Right hindlimb (tissue), 1 donor: Measurements from ENCODE around the gene AJUBA.
A peak's percentile ranks its signal among the peaks of the same experiment; 100 is the strongest.

ENCODE experiments used
- DNase-seq: peaks from one replicate; pipeline ENCODE4 v3.0.0-alpha.2; 2018

Gene AJUBA

DNA sequence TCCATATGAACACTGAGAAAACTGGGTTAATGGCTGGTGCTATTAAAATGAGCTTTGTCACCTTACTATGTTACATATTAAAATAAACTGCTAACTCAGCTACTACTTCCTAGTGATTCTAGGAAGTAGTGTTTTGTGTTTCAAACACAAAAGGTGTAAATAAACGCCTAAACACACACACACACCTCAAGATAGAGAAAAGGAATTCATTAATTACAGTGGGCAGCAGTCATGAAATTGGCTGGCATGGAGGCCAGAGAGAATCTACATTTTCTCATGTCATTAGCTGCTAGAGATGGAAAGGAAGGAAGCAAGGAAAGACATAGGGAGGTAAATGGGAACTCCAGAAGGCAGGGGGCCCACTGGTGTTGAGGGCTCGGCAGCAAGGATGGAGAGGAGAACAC is 52.4 kb downstream of the AJUBA start:
- no peak for DNase-seq

DNA sequence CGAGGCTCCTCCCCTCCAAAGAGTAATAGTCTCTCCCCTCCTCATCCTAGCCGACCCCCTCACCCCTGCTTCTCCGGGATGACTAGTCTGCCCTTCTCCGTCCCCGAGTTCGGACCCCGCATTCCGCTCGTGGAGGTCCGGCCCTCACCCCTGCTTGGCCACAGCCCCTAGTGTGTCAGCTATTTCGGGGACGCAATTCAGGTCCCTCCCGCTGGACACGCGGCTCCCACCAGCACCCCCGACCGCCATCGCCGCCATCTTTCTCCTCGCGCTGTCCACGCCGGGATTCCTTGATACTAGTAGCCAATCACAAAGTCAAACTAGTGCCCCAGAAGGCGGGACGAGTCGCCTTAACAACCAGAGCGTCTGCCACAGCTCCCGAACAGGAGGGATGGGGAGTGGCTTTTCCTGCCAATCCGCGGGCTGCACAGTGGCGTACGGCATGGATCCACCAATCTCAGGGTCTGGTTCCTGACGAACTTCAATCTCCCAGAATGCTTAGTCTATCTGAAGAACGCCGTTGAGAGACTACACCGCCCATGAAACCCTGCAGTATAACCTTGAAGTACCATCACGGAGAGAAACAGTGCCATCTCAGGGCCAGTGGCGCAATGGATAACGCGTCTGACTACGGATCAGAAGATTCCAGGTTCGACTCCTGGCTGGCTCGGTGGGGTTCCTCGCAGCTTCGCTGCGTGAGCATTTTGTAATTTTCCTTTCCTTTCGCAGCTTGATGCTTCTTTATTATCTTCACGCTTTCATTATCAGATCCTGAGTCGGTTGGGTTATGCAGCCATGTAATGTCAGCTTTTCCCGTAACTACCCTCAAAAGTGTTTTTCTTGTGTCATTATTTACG is 53.0 kb downstream of the AJUBA start, which contains the start of gene PRMT5:
PRMT5 (minus strand) TSS at position 273 of the 857 bp plus-strand sequence; CDS start at position 258, 15 bp downstream.
- DNase-seq, result peak; percentile 100

DNA sequence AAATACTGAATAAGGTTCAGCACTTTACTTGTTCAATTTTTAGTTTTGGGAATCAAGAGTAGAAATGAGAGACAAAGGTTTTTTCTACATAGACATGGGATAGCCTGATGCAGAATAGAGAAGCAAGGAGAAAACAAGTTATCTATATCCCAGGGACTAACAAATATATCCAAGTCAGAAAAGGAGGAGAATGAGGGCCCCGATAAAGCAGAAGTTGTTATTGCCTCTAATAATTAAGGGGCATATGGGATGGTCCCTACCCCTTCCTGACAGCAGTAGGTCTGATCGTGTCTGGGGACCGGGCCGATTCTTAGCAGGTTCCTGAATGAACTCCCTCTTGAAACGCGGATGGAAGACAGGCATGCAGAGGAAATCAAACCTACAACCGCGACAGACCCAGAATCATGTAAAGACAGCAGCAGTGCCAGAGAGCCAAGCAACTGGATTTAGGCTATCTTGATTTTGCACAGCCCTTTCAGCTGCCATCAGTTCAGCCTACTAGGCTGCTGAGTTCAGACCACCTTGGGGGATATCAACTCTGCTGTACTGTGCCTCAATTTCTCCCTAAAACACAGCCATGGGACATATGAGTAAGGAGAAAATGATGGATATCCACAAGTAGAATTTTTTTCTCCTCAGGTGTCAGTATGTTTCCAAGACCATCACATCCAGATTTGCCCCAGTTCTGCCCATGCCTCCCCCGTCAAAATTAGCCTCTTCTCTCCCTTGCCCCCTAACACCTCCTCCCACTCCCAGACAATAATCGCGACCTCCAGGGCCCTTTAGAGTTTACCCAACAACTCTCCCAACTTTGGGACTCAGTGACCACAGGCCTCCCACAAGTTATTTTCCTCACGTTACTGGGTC is 53.9 kb downstream of the AJUBA start:
- DNase-seq, result no peak

- no peak for DNase-seq
Measured at GRCh38 chr14:22926316-22926715, 56.0 kb downstream of the AJUBA start.

DNA sequence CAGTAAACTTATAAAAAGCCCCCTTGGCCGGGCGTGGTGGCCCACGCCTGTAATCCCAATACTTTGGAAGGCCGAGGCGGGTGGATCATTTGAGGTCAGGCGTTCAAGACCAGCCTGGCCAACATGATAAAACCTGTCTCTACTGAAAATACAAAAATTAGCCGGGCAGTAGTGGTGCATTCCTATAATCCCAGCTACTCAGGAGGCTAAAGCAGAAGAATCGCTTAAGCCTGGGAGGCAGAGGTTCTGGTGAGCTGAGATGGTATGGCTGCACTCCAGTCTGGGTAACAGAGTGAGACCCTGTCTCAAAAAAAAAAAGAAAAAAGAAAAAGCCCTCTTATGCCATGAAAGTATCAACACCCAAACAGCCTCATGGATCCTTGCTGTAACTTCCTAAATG is 56.8 kb downstream of the AJUBA start:
- no peak for DNase-seq

DNA sequence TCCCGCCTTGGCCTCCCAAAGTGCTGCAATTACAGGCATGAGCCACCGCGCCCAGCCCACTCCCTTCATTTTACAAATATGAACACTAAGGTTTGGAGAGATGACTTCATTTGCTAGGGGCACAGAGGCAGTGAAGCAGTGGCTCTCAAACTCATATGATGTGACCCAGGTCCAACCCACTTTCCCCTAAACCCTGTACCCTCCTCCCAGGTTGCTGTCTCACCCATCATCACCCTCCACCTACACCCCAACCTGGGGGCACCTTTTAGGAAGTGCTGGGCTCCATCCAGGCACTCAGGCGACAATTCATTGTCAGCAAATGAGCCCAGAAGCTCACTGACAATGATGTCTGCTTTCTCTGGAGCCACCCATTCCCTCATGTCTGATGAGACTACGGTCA is 58.6 kb downstream of the AJUBA start:
- DNase-seq, result no peak

GRCh38 chr14:22922294-22922693 is 60.1 kb downstream of the AJUBA start:
- DNase-seq, result no peak
